Liver (tissue), 9 donors: ENCODE measurements around the gene FANCE. TPM values are rescaled to one million over a fixed set of nuclear protein-coding genes. Genes with fewer than 3 reads are reported as not detected.

Source experiments
- DNase-seq: peaks from one replicate; pipeline ENCODE4 v3.0.0-alpha.2; 2017; ENCODE audit warnings: low spot score
- H3K27ac ChIP-seq, 2 donors: one replicate each; pipeline ENCODE4 v1.7.0; 2013; ENCODE audit warnings: inconsistent platforms in 2 of 2, low read length in 2 of 2, control low read depth in 1 of 2, low read depth in 1 of 2, mild to moderate bottlenecking in 1 of 2
- H3K27me3 ChIP-seq, 4 donors: one replicate each; pipeline versions ENCODE4 v1.6.1 to v1.7.0; 2013; ENCODE audit warnings: low read length in 3 of 4, inconsistent platforms in 1 of 4, mild to moderate bottlenecking in 1 of 4, moderate library complexity in 1 of 4; ENCODE audit not compliant: control insufficient read depth in 4 of 4, insufficient read depth in 4 of 4
- H3K36me3 ChIP-seq, 4 donors: one replicate each; pipeline versions ENCODE4 v1.6.1 to v1.7.0; 2013; ENCODE audit warnings: low read length in 3 of 4, mild to moderate bottlenecking in 3 of 4, low read depth in 1 of 4, moderate library complexity in 1 of 4; ENCODE audit not compliant: control insufficient read depth in 4 of 4, insufficient read depth in 3 of 4
- H3K4me1 ChIP-seq, 4 donors: one replicate each; pipeline versions ENCODE4 v1.6.1 to v1.7.0; 2013; ENCODE audit warnings: low read length in 3 of 4, mild to moderate bottlenecking in 3 of 4, moderate library complexity in 1 of 4; ENCODE audit not compliant: control insufficient read depth in 4 of 4, insufficient read depth in 4 of 4
- H3K4me3 ChIP-seq, 3 donors: one replicate each; pipeline versions ENCODE4 v1.6.1 to v1.7.0; 2013; ENCODE audit warnings: low read length in 3 of 3, control low read depth in 1 of 3, low read depth in 1 of 3, mild to moderate bottlenecking in 1 of 3
- H3K9ac ChIP-seq, 2 donors: one replicate each; pipeline ENCODE4 v1.7.0; 2013; ENCODE audit warnings: low read length in 2 of 2, mild to moderate bottlenecking in 2 of 2, moderate library complexity in 2 of 2, control low read depth in 1 of 2, low read depth in 1 of 2
- H3K9me3 ChIP-seq, 4 donors: one replicate each; pipeline versions ENCODE4 v1.6.1 to v1.7.0; 2013; ENCODE audit warnings: low read length in 3 of 4; ENCODE audit not compliant: control insufficient read depth in 4 of 4
- ATF3 ChIP-seq: IDR thresholded peaks from 2 replicates; pipeline ENCODE4 v1.6.1; 2016; ENCODE audit warnings: antibody characterized with exemption
- CTCF ChIP-seq: fragments of 150-350 bp; IDR thresholded peaks from 2 replicates; pipeline ENCODE4 v1.5.1; 2017; ENCODE audit warnings: improper control_type of control experiment, low read depth, low read length; ENCODE audit not compliant: missing input control
- EGR1 ChIP-seq, 2 donors: IDR thresholded peaks; 2 replicates each; pipeline ENCODE4 v1.6.1; 2016 to 2018; ENCODE audit warnings: antibody characterized with exemption in 2 of 2, low read depth in 2 of 2
- FOXA1 ChIP-seq: IDR thresholded peaks from 2 replicates; pipeline ENCODE4 v1.6.1; 2016; ENCODE audit warnings: antibody characterized with exemption
- FOXA2 ChIP-seq: IDR thresholded peaks from 2 replicates; pipeline ENCODE4 v1.6.1; 2016; ENCODE audit warnings: antibody characterized with exemption
- GABPA ChIP-seq, 2 donors: IDR thresholded peaks in 1 of 2; conservative IDR thresholded peaks in 1 of 2; 2 replicates each; pipeline ENCODE4 v1.6.1; 2016; ENCODE audit warnings: antibody characterized with exemption in 2 of 2, mild to moderate bottlenecking in 1 of 2, moderate library complexity in 1 of 2
- HNF4A ChIP-seq, 2 donors: conservative IDR thresholded peaks; 2 replicates each; pipeline ENCODE4 v1.6.1; 2016; ENCODE audit warnings: antibody characterized with exemption in 2 of 2, mild to moderate bottlenecking in 2 of 2
- HNF4G ChIP-seq: IDR thresholded peaks from 2 replicates; pipeline ENCODE4 v1.6.1; 2016; ENCODE audit warnings: antibody characterized with exemption
- JUND ChIP-seq, 2 donors: IDR thresholded peaks; 2 replicates each; pipeline ENCODE4 v1.6.1; 2016; ENCODE audit warnings: antibody characterized with exemption in 2 of 2
- MAX ChIP-seq: IDR thresholded peaks from 2 replicates; pipeline ENCODE4 v1.6.1; 2016; ENCODE audit warnings: antibody characterized with exemption
- NR2F2 ChIP-seq: IDR thresholded peaks from 2 replicates; pipeline ENCODE4 v1.6.1; 2016; ENCODE audit warnings: antibody characterized with exemption
- RAD21 ChIP-seq, 2 donors: IDR thresholded peaks; 2 replicates each; pipeline ENCODE4 v1.6.1; 2016; ENCODE audit warnings: antibody characterized with exemption in 2 of 2, mild to moderate bottlenecking in 2 of 2
- RXRA ChIP-seq, 2 donors: IDR thresholded peaks; 2 replicates each; pipeline ENCODE4 v1.6.1; 2017 to 2018; ENCODE audit warnings: antibody characterized with exemption in 2 of 2, mild to moderate bottlenecking in 1 of 2
- SP1 ChIP-seq: IDR thresholded peaks from 2 replicates; pipeline ENCODE4 v1.6.1; 2018; ENCODE audit warnings: antibody characterized with exemption, mild to moderate bottlenecking
- TAF1 ChIP-seq: conservative IDR thresholded peaks from 2 replicates; pipeline ENCODE4 v1.6.1; 2016; ENCODE audit warnings: antibody characterized with exemption, mild to moderate bottlenecking
- YY1 ChIP-seq: IDR thresholded peaks from 2 replicates; pipeline ENCODE4 v1.6.1; 2016; ENCODE audit warnings: antibody characterized with exemption, mild to moderate bottlenecking
- ZBTB33 ChIP-seq: IDR thresholded peaks from 2 replicates; pipeline ENCODE4 v1.6.1; 2016; ENCODE audit warnings: antibody characterized with exemption
- WGBS: extraction: QIAGEN DNeasy Blood & Tissue Kit; methylation state at CpG from one replicate; pipeline ENCODE4 v1.1.7; 2013; 5-methylcytosine and 5-hydroxymethylcytosine counted together
- polyA plus RNA-seq, 2 donors: library from polyadenylated mRNA; stranded (reverse) in 1 of 2; unstranded in 1 of 2; fragments of 200-250 nt in 1 of 2; fragments of >200 nt in 1 of 2; fragmentation: Nextera tagmentation in 1 of 2; extraction: Ambion mirVana in 1 of 2; gene quantifications; one replicate each; pipeline versions ENCODE4 v1.2.1 to v1.2.3, GENCODE V29; 2013 to 2015
- total RNA-seq, 2 donors: library from RNA; depleted of rRNA; stranded (reverse); fragments of >200 nt; gene quantifications; one replicate each; pipeline ENCODE4 v1.2.3, GENCODE V29; 2014
- donor health status: healthy.
- donor health status: healthy.
- donor health status: healthy.
- donor health status: healthy.
- donor health status: healthy.

The FANCE gene
- total and polyA plus RNA-seq, 4 donors, result 0.11 to 4.2 (median 0.79) TPM

GRCh38 chr6:35474131-35474941, 22.2 kb downstream of the FANCE start:
- H3K36me3 ChIP-seq, result peaks cover 3 to 51% (median 24%) of the 10 kb centered on the region in 4 donors
- WGBS, result 93% methylated on average over 14 of the region's 14 CpGs
- no peak overlapping the region for H3K4me3 ChIP-seq
- H3K27ac ChIP-seq, result no peak overlapping the region
- TF ChIP-seq GABPA (IDR thresholded peaks at IDR 0.05 in 1 of 2, conservative IDR thresholded peaks at IDR 0.05 in 1 of 2) (no peak), HNF4G (no peak), MAX (no peak), RXRA (IDR thresholded peaks at IDR 0.05) (no peak)
- H3K4me1 ChIP-seq, result peaks cover 0 to 18% (median 13%) of the 10 kb centered on the region in 4 donors
- no peaks in the 10 kb centered on the region for H3K27me3 ChIP-seq
- no peak for DNase-seq
- no peak overlapping the region for H3K9ac ChIP-seq
- no peaks in the 10 kb centered on the region for H3K9me3 ChIP-seq

- H3K9ac ChIP-seq, result no peak overlapping the region
- no peak for TF ChIP-seq CTCF
- no peak for TF ChIP-seq YY1
- TF ChIP-seq RXRA (IDR thresholded peaks at IDR 0.05), result no peak
- TF ChIP-seq HNF4G, result no peak
- no peak for TF ChIP-seq JUND (IDR thresholded peaks at IDR 0.05)
- TF ChIP-seq SP1, result no peak
- no peak for TF ChIP-seq RAD21 (IDR thresholded peaks at IDR 0.05)
- TF ChIP-seq NR2F2, result no peak
- TF ChIP-seq MAX, result no peak
- TF ChIP-seq TAF1, result no peak
- no peak for TF ChIP-seq ATF3
- no peak for TF ChIP-seq ZBTB33
- TF ChIP-seq GABPA (IDR thresholded peaks at IDR 0.05 in 1 of 2, conservative IDR thresholded peaks at IDR 0.05 in 1 of 2), result no peak
- TF ChIP-seq FOXA1, result no peak
- TF ChIP-seq EGR1 (IDR thresholded peaks at IDR 0.05; ENCODE audit: low read depth in 2 of 2), result no peak
- TF ChIP-seq HNF4A (conservative IDR thresholded peaks at IDR 0.05), result no peak
- no peak for TF ChIP-seq FOXA2
- H3K27ac ChIP-seq, result no peak overlapping the region
- H3K36me3 ChIP-seq, result peaks cover 5 to 52% (median 19%) of the 10 kb centered on the region in 4 donors
- H3K4me3 ChIP-seq, result no peak overlapping the region
- H3K4me1 ChIP-seq, result peaks cover 0 to 11% (median 8%) of the 10 kb centered on the region in 4 donors
- no peaks in the 10 kb centered on the region for H3K9me3 ChIP-seq
- WGBS, result 96% methylated on average over 20 of the region's 20 CpGs
- no peak for DNase-seq
- H3K27me3 ChIP-seq, result no peaks in the 10 kb centered on the region
Measured at GRCh38 chr6:35474942-35475570, 22.9 kb downstream of the FANCE start.
